GM18858 (cell line): ENCODE data around the gene STXBP4.
A peak's percentile ranks its signal among the peaks of the same experiment; 100 is the strongest.

Source experiments
- ATAC-seq: cut with Tn5 transposase; IDR thresholded peaks from one replicate; pipeline ENCODE4 v1.9.1; 2021; ENCODE audit not compliant: unreplicated experiment

Gene STXBP4

DNA sequence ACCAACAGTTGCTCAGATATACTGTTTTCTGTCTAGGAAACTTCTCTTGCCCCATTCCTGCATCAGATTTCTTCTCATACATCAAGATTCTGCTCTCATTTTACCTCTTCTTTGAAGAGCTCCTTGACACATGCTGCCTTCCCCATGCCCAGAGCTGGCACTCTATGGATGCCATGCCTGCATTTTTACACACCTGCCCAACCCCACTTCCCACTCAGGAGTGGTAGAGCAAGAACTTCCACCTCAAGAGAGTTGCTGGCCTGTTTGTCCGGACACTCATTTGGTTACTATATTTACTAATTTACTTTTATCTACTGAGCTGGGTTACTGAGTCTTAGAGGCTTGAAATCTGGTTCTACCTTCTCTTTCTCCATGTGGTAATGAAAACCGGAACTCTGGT, 197.9 kb downstream of the STXBP4 start:
- no peak for ATAC-seq

DNA sequence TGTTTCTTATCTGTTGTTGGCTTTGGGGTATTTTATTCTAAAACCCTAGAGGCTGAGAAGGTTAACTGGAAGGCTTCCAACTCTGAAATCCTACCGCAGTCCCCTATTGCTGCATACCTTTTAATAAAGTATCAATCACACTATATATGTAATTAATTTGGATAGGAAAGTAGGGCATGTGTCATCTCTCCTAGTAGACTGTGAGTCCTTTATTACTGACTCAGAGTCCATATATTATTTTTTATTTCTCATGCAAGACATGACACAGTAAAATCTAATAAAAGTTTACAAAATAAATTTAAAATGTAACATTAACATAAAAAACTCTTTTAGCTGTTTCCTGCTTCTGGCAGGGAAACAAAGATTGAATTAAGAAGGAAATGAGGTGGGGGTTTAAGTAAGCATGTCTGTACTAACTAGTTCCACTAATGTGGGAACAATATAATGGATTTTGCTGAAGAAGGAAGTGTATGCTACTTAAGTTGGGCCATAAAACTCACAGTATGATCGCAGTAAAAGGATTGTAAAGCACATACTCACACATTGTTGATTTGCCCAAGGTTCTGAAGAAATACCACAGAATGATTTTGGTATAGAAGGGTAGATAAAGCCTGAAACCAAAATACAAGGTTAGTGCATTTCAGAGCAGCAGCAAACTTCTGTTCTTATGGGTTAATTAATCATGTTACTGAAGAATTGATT, 198.6 kb downstream of the STXBP4 start:
- no peak for ATAC-seq

DNA sequence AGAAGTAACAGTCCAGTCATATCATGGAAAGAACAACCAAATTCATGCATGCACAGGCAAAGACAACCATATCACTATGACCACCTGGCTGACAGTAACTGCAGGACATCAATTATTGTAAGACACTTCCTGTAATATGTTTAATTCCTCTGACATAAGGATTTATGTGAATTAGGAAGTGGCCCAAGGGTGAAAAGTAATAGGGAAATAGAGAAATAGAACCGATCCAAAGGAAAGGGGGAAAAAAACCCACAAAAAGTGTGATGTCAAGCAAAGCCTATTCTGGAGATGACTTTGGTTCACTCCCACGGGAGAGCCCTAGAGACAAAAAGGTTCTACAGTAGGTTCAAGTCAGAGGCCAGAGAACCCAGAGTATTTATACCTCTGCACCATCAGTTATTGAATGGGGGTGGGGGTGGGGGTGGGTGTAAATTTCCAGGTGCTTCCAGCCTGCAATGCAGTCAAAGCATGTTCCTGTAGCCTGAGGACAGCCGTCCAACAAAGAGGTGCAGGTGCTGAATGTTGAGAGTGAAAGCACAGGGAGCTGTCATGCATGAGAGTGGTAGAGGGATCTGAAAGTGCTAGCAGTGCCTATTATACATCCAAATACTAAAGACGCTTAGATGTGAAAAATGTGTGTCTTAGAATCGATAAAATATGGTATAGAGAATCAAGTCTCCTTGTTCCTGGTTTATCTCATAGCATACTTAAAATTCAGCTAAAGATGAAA, 200.6 kb downstream of the STXBP4 start:
- ATAC-seq = peak; percentile 89

DNA sequence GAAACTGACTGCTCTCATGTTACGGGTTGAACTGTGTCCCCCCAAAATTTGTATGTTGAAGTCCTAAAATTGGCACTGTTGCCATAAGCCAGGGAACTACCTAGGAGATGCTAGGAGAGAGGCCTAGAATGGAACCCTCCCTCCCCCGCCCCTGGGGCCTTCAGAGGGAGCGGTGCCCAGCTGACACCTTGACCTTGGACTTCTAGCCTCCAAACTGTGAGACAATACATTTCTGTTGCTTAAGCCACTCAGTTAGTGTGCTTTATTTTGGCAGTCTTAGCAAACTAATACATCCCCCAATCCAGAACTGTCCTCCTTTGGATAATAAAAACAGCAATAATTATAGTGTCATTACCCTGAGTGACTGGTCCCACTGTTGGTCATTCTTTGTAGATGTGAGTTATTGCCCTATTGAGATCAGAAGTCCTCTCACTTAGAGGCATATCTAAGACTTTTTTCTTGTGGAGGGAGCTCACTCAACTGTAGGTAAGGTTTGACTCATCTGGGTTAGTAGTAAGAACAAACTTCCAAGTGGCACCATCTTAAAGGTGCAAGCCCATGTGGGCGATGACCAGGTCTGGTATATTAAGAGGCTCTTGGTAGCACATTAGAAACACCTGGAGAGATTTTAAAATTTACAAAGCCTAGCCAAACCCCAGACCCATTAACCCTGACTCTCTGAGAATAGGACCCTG, 203.2 kb downstream of the STXBP4 start:
- ATAC-seq = peak; percentile 31

GRCh38 chr17:55172612-55173011, 204.0 kb downstream of the STXBP4 start:
- ATAC-seq = no peak

DNA sequence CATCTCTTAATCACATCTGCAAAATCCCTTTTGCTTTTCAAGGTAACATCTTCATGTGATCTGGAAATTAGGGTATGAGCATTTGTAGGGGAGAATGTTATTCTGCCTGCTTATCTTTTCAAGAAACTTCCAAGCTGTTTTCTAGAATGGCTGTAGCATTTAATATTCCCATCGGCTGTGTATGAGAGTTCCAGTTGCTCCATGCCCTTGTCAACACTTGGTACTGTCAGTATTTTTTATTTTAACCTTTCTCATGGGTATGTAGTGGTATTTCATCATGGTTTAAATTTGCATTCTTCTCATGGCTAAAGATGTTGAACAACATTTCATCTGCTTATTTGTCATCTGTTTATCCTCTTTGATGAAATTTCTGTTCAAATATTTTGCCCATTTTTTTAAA, 205.6 kb downstream of the STXBP4 start:
- no peak for ATAC-seq

DNA sequence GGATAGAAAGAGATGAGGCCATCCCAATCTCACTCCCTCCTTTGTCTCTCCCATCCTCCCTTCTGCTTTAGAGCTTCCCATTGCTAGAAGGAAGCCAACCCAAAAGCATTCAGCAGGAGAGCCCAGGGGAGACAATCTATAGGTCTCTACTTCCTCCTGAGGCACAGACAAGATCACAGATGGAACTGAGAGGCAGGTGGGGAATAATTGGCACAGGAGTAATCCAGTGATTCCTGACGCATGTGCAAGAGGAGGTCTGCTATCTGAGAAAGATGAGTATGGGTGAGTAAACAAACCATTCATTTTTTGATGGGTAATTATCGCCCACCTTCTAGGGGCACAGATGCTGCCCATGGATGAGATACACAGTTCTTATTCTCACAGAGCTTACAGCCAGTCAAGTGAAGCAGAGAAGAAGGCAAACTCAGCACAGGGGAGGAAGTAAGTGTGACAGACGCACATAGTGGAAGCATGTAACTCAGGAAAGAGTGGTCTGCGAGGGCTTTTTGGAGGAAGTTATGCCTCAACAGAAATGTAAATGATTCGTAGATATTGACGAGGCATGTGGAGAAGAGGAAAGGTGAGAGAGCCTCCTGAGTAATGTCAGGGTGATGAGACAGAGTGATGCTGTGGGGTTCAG, 207.3 kb downstream of the STXBP4 start:
- no peak for ATAC-seq

DNA sequence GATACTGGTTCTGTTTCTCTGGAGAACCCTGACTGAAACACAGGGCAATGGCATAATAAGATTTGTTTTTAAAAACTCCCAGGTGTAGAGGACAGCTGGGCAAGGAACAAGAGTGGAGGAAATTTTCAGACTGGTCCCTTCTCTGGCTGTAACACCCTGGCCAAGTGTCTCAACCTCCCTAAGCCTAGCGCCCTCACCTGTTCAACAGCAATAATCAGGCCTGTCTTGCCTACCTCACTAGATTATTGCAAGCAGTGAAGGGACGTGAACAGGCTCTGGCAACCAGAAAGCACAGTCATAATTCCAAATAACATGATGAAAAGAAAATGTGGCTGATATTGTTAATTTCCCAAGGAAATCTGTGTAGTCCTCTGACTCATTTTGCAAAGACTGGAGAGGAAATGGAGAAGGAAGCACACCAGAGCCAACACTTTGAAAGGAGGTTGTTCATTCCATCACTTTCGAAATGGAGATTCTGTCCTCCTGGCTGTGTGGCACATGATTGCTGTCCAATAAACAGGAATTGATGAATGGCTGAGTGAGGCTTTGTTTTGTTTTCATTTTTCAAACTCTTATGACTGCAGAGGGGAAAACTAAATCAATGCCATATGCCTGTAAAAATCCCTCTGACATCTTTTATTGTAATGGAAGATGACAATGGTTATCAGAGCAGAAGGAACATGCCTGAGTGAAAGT, 208.7 kb downstream of the STXBP4 start:
- no peak for ATAC-seq

- no peak for ATAC-seq
Measured at GRCh38 chr17:55177855-55178217, 209.3 kb downstream of the STXBP4 start.

DNA sequence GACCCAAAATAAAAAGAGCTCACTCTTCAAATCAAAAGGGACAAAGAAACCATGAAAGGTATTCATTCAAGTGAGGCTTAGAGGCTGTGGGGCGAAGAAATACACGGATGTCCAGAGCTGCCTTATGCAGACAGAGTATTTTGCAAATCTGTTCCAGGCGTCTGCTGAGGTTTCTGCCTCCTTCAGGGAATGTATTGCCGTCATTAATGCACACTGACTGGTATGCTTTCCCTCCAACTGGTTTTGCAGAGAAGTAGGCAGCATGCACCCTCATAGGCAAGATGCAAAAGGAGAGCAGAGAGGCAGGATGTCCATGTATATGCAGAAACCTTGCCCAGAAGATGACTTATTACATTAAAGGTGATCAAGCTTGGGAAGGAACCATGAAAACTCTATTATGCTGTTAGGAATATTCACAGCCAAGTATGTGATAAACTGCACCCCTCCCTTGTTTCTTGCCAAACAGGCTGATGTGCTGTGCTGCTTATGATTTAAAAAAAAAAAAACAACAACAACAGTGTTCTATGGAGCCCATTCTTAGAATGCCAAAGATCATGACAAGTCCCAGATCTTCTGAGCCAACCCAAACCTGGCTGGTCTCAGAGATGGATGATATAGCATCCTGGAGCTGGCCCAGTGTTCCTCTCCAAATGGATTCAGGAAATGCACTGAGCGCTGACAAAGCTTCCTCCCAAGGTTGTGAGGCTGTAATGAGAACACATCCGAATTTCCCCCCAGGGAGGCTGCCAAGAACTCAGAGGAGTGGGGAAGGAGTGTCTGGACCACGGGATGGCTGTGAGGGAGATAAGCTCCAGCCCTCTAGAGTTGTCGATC, 218.6 kb downstream of the STXBP4 start:
- no peak for ATAC-seq

DNA sequence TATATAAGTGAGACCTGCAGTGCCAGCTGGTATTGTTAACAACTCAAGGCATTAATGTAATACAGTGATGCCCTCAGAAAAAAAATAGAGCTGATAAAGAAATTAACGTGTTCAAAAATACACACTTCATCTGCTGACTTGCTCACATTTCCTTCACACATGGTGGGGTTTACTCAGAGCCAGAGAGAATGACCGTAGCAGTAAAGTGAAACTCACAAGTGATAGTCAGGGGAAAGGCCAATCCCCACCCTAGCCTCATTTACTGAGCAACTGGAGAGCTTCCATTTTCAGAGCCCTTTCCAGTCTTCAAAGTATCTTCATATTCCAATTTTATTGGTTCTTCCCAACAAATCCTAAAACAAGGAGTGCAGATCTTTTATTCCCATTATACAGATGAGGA, 222.2 kb downstream of the STXBP4 start:
- ATAC-seq = peak; percentile 84

DNA sequence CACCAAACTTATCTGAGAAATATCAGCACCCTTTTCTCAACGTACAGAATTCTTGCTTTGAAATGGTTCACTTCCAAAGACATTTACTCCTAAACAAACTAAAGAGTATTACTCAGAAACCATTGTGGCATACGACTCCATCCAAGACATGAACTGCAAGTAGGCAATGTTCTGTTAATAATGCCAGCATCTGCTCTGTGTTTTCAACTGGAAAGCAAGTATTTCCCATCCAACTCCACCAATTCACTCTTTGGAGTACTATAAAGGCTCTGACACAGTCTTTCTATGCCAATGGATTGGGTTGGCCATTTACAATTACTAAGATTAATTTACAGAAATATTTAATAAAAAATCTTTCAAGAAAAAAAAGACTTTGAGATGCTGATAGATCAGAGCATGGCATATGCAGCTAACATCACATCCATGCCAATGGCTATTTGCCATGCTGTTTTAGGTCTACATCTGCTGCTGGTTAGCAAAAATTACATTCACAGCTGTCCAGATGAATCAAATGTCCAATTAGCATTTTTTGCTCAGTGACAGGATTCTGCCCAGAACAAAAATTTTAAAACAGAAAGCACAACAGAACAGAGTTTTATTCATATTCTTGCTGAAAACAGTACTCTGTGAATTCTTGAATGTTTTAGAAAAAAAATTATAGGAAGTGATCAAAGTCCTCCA, 230.3 kb downstream of the STXBP4 start:
- ATAC-seq = no peak

DNA sequence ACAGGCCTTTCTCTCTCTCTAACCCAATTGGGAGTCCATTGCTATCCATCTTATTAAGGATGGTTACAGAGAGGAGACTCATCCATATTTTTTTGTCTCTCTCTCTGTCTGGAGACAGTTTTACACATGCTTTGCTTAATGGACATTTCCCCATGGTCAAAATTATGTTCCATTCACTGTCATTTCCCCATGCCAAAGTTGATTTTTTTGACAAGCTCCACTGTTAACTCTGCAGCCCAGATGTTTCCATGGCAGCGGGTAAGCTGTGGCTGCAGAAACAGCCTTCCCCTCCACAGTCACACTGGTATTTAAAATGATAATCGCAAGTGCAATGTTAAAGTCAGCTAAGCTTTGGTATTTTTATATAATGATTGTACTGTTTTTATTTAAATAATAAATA, 232.3 kb downstream of the STXBP4 start:
- ATAC-seq = no peak

- no peak for ATAC-seq
Measured at GRCh38 chr17:55201308-55201932, 232.9 kb downstream of the STXBP4 start.

- ATAC-seq = no peak
Measured at GRCh38 chr17:55202896-55203295, 234.3 kb downstream of the STXBP4 start.

- no peak for ATAC-seq
Measured at GRCh38 chr17:55208078-55208812, 239.7 kb downstream of the STXBP4 start.

DNA sequence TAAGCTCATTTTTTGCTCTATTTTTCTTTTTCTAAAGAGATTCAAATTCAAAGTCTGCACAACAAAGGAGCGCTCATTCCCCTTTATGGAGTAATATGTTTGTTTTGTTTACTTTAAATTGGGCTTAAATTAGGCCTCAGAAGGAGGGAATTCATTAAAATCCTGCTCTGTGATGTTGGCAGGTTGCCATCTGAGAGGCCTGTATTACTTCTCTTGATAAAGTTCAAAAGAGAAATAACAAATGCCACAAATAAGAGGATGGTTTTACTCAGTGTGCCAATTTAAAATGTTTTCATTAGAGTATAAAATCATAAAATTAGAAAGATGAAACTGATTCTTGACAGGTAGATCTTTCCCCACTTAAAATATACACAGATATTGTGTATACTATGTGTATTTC, 241.7 kb downstream of the STXBP4 start:
- ATAC-seq = no peak

DNA sequence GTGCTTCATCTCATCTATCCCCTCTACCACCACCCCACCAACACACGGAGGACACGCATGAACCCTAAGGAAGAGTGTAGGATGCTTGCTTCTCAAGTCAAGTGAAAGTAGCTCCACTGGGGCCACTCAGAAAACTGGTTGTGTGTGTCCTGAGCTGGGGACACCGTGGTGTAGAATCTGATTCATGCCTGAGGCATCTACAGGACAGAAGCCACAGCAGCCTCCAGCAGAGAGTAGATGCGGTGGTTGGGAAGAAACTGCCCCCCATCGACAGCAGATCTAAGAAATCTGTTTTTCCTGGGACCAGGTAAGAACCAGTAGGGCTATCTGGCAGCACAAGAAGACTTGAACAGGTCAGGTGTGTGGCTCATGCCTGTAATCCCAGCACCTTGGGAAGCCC, 244.3 kb downstream of the STXBP4 start:
- no peak for ATAC-seq

DNA sequence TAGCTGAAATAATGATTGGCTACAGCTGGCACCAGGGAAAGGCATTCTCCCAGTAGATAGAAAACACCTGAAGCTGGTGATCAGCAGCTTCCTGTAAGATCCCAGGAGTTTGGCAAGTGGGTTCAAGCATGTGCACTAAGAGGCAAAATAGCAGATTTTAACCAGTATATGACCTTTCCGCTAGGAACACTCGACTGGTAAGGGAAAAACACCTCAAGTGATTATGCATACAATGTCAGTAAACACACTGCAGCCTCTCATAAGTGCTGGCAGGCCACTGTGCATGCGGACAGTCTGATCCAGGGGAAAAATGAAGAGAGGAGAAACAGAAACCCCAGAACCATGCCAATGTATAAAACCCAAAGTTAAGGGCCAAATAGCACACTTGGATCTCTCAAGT, 247.1 kb downstream of the STXBP4 start:
- no peak for ATAC-seq
